ENCODE data around the gene ANKRD33.

Gene ANKRD33

GRCh38 chr12:51905471-51906429, 17.8 kb downstream of the ANKRD33 start:
- DNase-seq = no peak

GRCh38 chr12:51906430-51907082, 18.7 kb downstream of the ANKRD33 start:
- no peak for DNase-seq

GRCh38 chr12:51907083-51907855, 19.4 kb downstream of the ANKRD33 start, which contains the start of gene ACVRL1:
TSS of gene ACVRL1 (plus strand) at chr12:51907504. CDS start at chr12:51912475, 4,971 bp downstream.
- DNase-seq = no peak

- DNase-seq = no peak
These were observed 20.0 kb downstream of the ANKRD33 start for GRCh38 chr12:51907856-51908425.

- DNase-seq = no peak
These were observed 21.1 kb downstream of the ANKRD33 start for GRCh38 chr12:51908876-51909592.

- DNase-seq = no peak
These were observed 22.3 kb downstream of the ANKRD33 start for GRCh38 chr12:51910168-51910567.

GRCh38 chr12:51910691-51911090, 22.8 kb downstream of the ANKRD33 start:
- no peak for DNase-seq

- DNase-seq = no peak
These were observed 23.4 kb downstream of the ANKRD33 start for GRCh38 chr12:51911307-51911706.

- no peak for DNase-seq
These were observed 24.1 kb downstream of the ANKRD33 start for GRCh38 chr12:51911788-51912711.

GRCh38 chr12:51913071-51914033, 25.4 kb downstream of the ANKRD33 start:
- DNase-seq = no peak

GRCh38 chr12:51914034-51914923, 26.4 kb downstream of the ANKRD33 start:
- no peak for DNase-seq

GRCh38 chr12:51915003-51915625, 27.2 kb downstream of the ANKRD33 start:
- DNase-seq = no peak

- DNase-seq = no peak
These were observed 28.0 kb downstream of the ANKRD33 start for GRCh38 chr12:51915951-51916350.

- DNase-seq = no peak
These were observed 29.2 kb downstream of the ANKRD33 start for GRCh38 chr12:51917041-51917590.

- DNase-seq = no peak
These were observed 30.0 kb downstream of the ANKRD33 start for GRCh38 chr12:51917746-51918453.

- DNase-seq = no peak
These were observed 32.1 kb downstream of the ANKRD33 start for GRCh38 chr12:51920046-51920445.

All from COR-L47 (cell line).